Activated naive CD8-positive, alpha-beta T cell treated with anti-CD3 and anti-CD28 coated beads, Interleukin-2, amount 10 ng/mL, durations not matched to agents 7 days and 5 days (primary cell): ENCODE data around the gene DPYD. TPM values are rescaled to one million over a fixed set of nuclear protein-coding genes. Genes with fewer than 3 reads are reported as not detected.

Experiments used
- ATAC-seq: fragments of 150-1000 bp; cut with Tn5 transposase; one replicate; pipeline ENCODE4 v1.10.0; 2021; ENCODE audit warnings: low read depth, moderate library complexity
- POLR2A ChIA-PET: fragments of 350-600 bp; sonication (Branson Sonifier 250); formaldehyde crosslinking; loops from one replicate; lab custom pipeline; 2021; ENCODE audit warnings: antibody characterized with exemption; lab: Charles Lee
- DNase-seq: peaks from one replicate; pipeline ENCODE4 v3.0.0; 2021
- H3K27ac Mint-ChIP-seq: one replicate; pipeline ENCODE4 v1.8.0; 2022; ENCODE audit warnings: mild to moderate bottlenecking, mixed read lengths
- H3K27me3 Mint-ChIP-seq: one replicate; pipeline ENCODE4 v1.8.0; 2022; ENCODE audit warnings: mild to moderate bottlenecking, moderate library complexity, mixed read lengths
- H3K36me3 Mint-ChIP-seq: one replicate; pipeline ENCODE4 v1.8.0; 2021; ENCODE audit warnings: mild to moderate bottlenecking, mixed read lengths
- H3K4me1 Mint-ChIP-seq: one replicate; pipeline ENCODE4 v1.8.0; 2021; ENCODE audit warnings: mixed read lengths
- H3K4me3 Mint-ChIP-seq: one replicate; pipeline ENCODE4 v1.8.0; 2022; ENCODE audit warnings: mild to moderate bottlenecking, moderate library complexity, mixed read lengths
- H3K9me3 Mint-ChIP-seq: one replicate; pipeline ENCODE4 v1.8.0; 2021; ENCODE audit warnings: mixed read lengths
- total RNA-seq, 2 experiments: library from RNA; stranded (reverse); gene quantifications; one replicate each; pipeline ENCODE4 v1.2.3, GENCODE V29; 2021

Gene DPYD
- total RNA-seq, 2 experiments from 2014 or later = 42.0 to 42.3 TPM

DNA sequence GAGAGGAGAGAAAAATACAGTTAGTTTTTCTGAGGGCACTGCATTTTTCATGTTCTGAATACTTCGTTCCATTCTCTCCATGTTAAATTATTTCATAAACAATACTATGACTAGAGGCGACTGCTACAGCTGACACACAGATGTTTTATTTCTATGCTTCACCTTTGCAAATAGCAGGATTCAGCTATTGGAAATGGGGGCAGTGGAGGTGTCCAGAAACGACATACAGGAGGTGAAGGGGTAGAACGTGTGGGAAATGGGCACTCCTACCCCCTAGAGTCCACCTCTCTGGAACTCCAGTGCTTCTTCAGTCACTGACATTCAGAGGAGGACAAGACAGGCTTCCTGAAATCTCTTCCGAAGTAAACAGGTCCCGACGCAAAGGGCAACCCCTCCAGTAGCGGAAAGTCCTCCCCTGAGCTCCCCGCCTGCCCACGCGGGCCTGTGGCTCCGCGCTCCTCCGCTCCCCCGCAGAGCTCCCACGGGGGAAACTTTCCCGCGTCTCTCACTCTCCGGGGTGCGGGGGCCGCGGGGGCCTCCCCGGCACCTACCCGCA lies 480 bp downstream of the DPYD start:
- Mint-ChIP-seq H3K36me3 (peaks cover 10% of the 10 kb centered on the region), H3K27me3 (no peaks in the 10 kb centered on the region), H3K4me3 (peak overlapping the region; percentile 93), H3K27ac (peak overlapping the region; percentile 97), H3K9me3 (no peaks in the 10 kb centered on the region), H3K4me1 (peaks cover 31% of the 10 kb centered on the region)
- POLR2A ChIA-PET = interaction anchor here (0.7 to 2.6 kb wide), 6 partner anchors 19 to 128 kb away, joined by 3 to 22 read pairs (median 6); no protein-coding TSS in a partner anchor
- DNase-seq (no peak), ATAC-seq (no peak)

DNA sequence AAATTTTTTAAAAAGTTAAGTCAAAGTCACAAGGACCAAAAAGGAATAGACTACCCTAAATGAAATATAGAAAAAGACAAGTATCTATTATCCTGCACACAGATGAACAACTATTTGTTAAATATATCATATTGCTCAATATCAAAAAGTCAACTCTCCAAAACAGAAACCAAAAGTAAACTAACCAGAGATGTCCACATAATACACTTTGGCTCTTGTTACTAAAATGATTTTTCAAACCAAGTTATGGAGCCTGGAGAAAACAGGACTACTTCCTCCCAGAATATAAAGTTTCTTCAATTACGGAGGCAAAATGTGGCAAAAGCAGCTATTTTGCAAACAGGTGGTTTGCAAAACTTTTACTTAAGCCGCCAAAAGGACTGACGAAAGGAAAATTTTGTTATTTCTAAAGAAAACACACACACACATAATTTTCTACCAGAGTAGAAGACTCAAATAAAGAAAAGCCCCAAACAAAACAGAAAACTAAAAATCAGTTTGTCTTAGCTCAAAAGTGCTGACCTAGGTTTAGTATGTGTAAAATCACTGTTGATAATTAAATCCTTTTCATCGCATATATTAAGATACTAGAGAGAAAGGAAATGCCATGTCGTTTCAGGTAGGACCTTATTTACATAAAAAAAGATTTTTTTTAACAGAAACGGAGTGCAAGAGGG lies 1.1 kb downstream of the DPYD start:
- peak overlapping the region; percentile 93 for H3K4me3 Mint-ChIP-seq

DNA sequence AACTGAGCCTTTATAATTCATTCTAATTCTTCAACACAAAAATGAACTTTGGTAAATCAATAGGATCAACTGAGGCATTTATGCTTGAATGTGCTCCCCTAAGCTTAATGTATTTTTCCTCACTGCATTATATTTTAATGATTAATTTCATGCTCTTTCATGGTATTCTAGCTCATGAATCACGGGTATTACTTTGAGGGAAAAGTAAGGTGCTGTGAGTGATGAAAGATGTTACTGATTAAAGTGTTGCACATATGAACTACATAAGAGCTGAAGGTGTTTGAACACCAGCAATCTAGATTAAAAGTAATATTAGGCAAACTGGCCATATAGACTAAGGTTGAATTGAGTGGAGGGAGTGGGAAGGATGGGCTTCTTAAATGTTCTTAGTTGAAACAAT lies 1.9 kb downstream of the DPYD start:
- ATAC-seq = no peak
- Mint-ChIP-seq H3K36me3 (peaks cover 14% of the 10 kb centered on the region), H3K27me3 (no peaks in the 10 kb centered on the region), H3K4me1 (peaks cover 36% of the 10 kb centered on the region), H3K9me3 (no peaks in the 10 kb centered on the region), H3K4me3 (peak overlapping the region; percentile 93), H3K27ac (peak overlapping the region; percentile 20)
- POLR2A ChIA-PET = no interaction called here
- no peak for DNase-seq

More for the DNA sequence above, 1.1 kb downstream of the DPYD start:
- peak overlapping the region; percentile 97 for H3K27ac Mint-ChIP-seq
- POLR2A ChIA-PET = interaction anchor here (1.5 to 2.6 kb wide), 5 partner anchors 20 to 129 kb away, joined by 4 to 22 read pairs (median 7); no protein-coding TSS in a partner anchor
- H3K27me3 Mint-ChIP-seq = no peaks in the 10 kb centered on the region
- no peaks in the 10 kb centered on the region for H3K9me3 Mint-ChIP-seq
- ATAC-seq = no peak
- peaks cover 12% of the 10 kb centered on the region for H3K36me3 Mint-ChIP-seq
- no peak for DNase-seq
- peaks cover 34% of the 10 kb centered on the region for H3K4me1 Mint-ChIP-seq

DNA sequence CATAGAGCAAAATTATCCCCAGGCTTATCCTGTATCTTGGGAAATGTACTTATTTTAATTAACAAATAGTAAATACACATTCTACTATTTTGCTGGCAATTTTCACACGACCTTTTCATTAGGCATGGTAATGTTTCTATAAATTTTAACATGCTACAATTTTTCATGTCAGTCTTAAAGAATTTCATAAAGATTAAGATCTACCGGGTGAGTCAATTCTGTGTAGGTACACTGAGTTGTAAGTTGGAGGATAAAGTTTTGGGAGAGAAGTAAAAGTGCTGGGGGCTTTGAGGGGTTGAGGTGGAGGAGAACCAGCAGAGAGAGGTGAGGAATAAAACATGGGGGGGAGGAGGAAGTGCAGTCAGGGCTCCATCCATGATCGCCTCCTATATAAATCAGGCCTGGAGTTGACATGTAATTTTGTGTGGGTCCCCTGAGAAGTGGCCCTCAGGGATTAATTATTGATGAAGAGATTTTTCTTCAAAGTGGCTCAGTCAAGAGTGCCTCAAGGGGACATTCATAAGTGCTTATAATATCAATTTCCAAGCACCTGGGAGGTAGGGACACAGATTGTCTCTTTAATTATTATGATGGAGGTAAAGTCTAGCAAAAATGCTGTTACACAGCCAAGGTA lies 7.2 kb downstream of the DPYD start:
- Mint-ChIP-seq H3K36me3 (peaks cover 18% of the 10 kb centered on the region), H3K9me3 (no peaks in the 10 kb centered on the region), H3K27me3 (no peaks in the 10 kb centered on the region), H3K4me3 (no peak overlapping the region), H3K4me1 (peaks cover 42% of the 10 kb centered on the region), H3K27ac (no peak overlapping the region)
- DNase-seq (no peak), ATAC-seq (no peak)
- POLR2A ChIA-PET = no interaction called here

DNA sequence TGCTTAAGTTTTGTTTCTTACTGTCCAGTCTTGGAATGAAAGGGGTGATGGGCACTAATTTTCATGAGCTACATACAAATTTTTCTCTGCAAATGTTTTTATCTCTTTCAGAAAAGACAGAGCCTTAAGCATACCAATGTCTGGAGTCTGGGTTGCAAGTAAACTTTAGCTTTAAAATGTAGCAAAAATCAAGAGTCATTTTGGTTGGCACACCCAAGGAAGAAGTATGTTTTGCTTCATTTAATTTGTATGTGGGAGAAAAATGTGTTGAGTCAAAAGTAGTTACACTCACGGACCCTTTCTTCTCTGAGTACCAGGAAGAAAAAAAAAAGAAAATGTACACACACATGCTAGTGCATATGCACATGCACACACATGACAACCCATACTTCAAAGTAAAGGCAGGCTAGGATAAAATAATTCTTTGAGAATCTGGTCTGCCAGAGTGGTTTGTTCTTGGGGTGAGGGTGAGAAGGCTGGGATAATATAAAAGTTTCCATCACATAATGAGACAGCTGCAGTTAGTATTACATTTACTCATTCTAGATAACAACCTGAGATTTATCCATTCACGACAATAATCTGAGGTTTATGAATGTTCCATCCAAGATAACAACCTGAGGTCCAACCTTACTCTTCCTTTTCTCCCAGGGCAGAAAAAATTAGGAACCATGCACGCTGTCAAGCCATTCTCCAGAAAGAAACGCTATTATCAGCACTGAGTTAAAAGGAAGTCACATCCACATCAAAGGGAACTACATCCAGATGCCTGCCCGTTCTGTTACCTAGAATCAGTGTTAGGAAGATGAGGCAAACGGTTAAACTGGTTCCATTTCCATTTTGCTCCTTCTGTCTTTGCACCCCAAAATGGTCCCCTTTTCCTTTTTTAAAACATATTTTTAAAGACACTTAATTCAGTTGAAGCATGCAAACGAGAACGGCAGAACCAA lies 9.3 kb downstream of the DPYD start:
- POLR2A ChIA-PET = no interaction called here
- Mint-ChIP-seq H3K4me1 (peaks cover 27% of the 10 kb centered on the region), H3K9me3 (no peaks in the 10 kb centered on the region), H3K27ac (no peak overlapping the region), H3K27me3 (no peaks in the 10 kb centered on the region), H3K4me3 (peak overlapping the region; percentile 44), H3K36me3 (peaks cover 15% of the 10 kb centered on the region)
- ATAC-seq = peak; percentile 72
- no peak for DNase-seq

DNA sequence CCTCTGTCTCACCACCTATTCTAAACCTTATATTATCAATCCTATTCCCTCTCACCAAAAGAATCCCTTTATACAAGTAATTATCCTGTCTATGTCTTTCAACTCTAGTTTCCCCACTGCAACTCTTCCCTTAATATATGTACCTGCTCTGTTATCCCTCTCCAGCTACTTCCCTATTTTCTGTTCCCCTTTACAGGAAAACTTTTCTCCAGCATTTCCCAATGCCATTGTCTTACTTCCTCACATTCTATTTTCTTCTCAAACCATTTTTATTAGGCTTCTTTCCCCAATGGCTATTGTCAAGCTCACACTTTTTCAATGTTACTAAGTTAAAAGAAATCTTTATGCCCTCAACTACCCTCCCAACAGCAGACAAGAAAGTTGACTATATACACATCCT lies 11.6 kb downstream of the DPYD start:
- Mint-ChIP-seq H3K36me3 (peaks cover 6% of the 10 kb centered on the region), H3K27me3 (no peaks in the 10 kb centered on the region), H3K4me1 (peaks cover 25% of the 10 kb centered on the region), H3K9me3 (no peaks in the 10 kb centered on the region), H3K27ac (no peak overlapping the region), H3K4me3 (no peak overlapping the region)
- POLR2A ChIA-PET = no interaction called here
- no peak for ATAC-seq
- no peak for DNase-seq

DNA sequence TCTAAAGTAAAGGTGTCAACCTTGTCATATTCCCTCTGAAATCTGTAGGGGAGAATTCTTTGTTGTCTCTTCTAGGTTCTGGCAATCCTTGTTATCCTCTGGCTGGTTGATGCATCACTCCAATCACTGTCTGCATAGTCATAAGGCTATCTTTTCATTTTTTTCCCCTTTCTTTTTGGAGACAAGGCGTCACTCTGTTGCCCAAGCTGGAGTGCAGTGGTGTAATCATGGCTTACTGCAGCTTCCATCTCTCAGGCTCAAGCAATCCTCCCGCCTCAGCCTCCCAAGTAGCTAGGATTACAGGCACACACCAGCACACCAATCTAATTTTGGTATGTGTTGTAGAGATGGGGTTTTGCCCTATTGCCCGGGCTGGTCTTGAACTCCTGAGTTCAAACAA lies 12.9 kb downstream of the DPYD start:
- POLR2A ChIA-PET = interaction anchor here (1.0 kb wide), 1 partner anchor 137 kb away, joined by 3 read pairs; no protein-coding TSS in a partner anchor
- no peaks in the 10 kb centered on the region for H3K9me3 Mint-ChIP-seq
- no peak overlapping the region for H3K4me3 Mint-ChIP-seq
- H3K27me3 Mint-ChIP-seq = no peaks in the 10 kb centered on the region
- no peak overlapping the region for H3K27ac Mint-ChIP-seq
- DNase-seq = no peak
- H3K36me3 Mint-ChIP-seq = peaks cover 2% of the 10 kb centered on the region
- ATAC-seq = no peak
- H3K4me1 Mint-ChIP-seq = peaks cover 23% of the 10 kb centered on the region

DNA sequence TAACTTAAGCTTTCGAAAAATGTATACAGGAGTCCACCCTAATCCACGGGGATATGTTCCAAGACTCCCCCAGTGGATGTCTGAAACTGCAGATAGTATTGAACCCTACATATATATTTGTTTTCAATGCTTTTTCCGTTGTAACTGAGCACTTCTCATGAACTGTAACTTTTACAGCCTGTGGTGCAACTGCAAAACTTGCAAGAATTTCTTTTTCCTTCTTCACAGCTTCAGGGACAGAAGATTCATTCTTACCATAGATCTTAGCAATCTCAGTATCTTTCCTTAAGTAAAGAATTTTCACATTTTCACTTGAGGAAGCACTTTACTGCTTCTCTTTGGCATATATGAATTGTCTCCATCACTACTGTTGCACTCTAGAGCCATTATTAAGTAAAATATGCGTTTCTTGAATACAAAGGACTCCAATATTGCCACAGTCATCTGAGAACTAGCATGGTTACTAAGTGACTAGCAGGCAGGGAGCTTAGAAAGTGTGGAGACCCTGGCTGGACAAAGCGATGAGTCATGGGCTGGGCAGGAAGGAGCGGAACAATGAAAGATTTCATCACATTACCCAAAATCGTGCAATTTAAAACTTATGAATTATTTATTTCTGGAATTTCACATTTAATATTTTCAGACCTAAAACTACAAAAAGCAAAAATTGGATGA lies 14.1 kb downstream of the DPYD start:
- POLR2A ChIA-PET = no interaction called here
- ATAC-seq = no peak

DNA sequence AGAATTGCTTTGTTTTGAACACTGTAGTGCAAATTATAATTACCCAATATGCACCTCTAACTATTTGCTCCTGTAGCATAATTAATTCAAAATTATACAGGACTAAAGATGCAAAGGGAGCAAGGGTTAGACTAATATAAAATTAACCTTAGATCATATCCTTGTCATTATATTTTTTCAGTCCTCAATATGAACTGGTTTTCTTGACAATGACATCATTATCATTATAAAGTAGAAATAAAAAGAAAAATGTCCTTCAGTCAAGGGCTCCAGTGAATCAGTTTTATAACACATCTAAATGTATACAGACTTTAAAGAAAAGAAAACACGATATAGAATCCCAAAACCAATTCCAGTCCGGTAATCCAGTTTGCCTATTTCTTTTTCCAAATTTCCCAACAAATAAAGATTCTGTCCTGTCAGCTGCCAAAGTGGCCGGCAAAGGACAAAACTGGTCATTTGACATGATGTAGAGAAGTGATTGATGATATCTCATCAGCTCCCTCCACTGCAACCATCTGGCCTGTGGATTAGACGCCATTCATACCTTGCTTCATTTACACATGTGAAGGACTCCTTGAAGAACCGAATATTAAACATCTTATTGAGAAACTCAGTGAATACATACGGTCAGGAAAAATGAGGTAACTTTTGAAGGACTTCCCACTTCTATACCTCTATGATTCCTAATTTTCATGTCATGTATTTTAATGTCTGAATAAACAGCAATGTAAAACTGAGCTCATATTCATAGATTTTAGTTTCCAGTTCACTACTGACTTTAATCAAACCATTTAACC lies 15.5 kb downstream of the DPYD start:
- no peaks in the 10 kb centered on the region for H3K9me3 Mint-ChIP-seq
- DNase-seq (no peak), ATAC-seq (no peak)
- H3K36me3 Mint-ChIP-seq = peaks cover 4% of the 10 kb centered on the region
- H3K4me1 Mint-ChIP-seq = peaks cover 19% of the 10 kb centered on the region
- POLR2A ChIA-PET = no interaction called here
- no peak overlapping the region for H3K27ac Mint-ChIP-seq
- no peak overlapping the region for H3K4me3 Mint-ChIP-seq
- H3K27me3 Mint-ChIP-seq = peaks cover 2% of the 10 kb centered on the region

More for the DNA sequence above, 14.1 kb downstream of the DPYD start:
- DNase-seq = no peak
- peaks cover 4% of the 10 kb centered on the region for H3K36me3 Mint-ChIP-seq
- no peaks in the 10 kb centered on the region for H3K9me3 Mint-ChIP-seq
- H3K27me3 Mint-ChIP-seq = peaks cover 2% of the 10 kb centered on the region
- no peak overlapping the region for H3K27ac Mint-ChIP-seq
- peaks cover 18% of the 10 kb centered on the region for H3K4me1 Mint-ChIP-seq
- no peak overlapping the region for H3K4me3 Mint-ChIP-seq

DNA sequence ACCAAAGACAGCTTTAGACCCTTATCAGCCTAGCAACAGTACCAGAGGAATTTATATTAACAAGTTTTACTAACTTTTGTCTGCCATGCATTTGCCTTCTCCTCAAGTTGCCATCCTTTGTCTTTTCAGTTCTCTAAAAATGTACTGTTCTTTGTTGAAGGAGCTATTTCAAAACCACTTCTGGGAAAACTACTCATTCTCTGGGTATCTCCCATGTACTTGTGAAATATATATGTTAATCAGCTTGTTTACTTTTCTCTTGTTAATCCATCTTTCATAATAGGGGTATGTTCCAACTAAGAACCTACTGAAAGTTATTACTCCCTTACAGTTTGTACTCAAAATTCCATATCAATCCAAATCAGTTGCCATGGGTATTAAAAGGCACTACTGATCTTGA lies 16.3 kb downstream of the DPYD start:
- no peak for ATAC-seq

DNA sequence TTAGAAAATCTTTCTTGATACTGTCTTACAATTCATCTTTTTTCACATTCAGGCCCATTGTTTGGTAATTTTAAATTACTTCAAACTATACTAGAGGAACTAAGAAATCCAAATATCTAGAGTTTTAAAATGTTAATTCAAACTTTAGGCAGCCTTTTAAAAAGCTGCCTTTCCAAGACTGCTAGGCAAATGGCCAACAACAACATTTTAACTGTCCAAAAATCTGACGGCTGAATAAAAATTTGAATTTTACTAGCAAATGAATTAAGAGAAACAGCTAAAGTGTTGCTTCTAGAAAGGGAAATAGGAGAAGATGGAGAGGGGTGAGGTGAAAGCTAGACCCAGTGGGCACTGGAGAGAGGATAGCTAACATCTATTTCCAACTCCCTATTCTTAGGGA lies 17.2 kb downstream of the DPYD start:
- DNase-seq (no peak), ATAC-seq (no peak)
- H3K4me1 Mint-ChIP-seq = peaks cover 19% of the 10 kb centered on the region
- H3K36me3 Mint-ChIP-seq = peaks cover 15% of the 10 kb centered on the region
- no peak overlapping the region for H3K4me3 Mint-ChIP-seq
- POLR2A ChIA-PET = no interaction called here
- H3K27me3 Mint-ChIP-seq = peaks cover 2% of the 10 kb centered on the region
- no peak overlapping the region for H3K27ac Mint-ChIP-seq
- H3K9me3 Mint-ChIP-seq = peaks cover 5% of the 10 kb centered on the region

More for the DNA sequence above, 16.3 kb downstream of the DPYD start:
- no peak for DNase-seq
- Mint-ChIP-seq H3K4me3 (no peak overlapping the region), H3K36me3 (peaks cover 6% of the 10 kb centered on the region), H3K27me3 (peaks cover 2% of the 10 kb centered on the region), H3K9me3 (no peaks in the 10 kb centered on the region), H3K4me1 (peaks cover 19% of the 10 kb centered on the region), H3K27ac (no peak overlapping the region)
- POLR2A ChIA-PET = no interaction called here

DNA sequence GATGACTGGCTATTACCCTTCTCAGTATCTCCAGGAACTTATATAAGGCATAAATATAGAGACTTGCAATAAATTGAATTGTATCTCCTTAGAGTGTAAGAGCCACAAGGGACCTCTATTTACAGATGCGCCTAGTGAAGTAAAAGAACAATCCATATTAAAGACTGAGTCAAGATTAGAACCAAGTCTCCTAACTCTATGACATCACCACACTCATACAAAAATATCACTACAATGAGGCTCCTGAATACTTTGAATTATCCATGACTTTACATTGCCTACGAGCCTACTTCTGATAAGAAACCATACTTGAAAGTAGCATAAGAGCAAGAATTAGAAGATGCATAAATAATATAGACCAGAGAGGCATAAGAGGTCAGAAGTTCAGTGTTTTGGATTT lies 18.8 kb downstream of the DPYD start:
- Mint-ChIP-seq H3K27ac (no peak overlapping the region), H3K36me3 (peaks cover 23% of the 10 kb centered on the region), H3K27me3 (peaks cover 2% of the 10 kb centered on the region), H3K9me3 (peaks cover 7% of the 10 kb centered on the region), H3K4me1 (peaks cover 19% of the 10 kb centered on the region), H3K4me3 (no peak overlapping the region)
- ATAC-seq (no peak), DNase-seq (no peak)
- POLR2A ChIA-PET = no interaction called here
